ENCODE measurements around the gene CACHD1.

- TF ChIP-seq CTCF (IDR thresholded peaks at IDR 0.05) = no peak
- no peak for TF ChIP-seq POLR2A (IDR thresholded peaks at IDR 0.05)
Measured at GRCh38 chr1:64679177-64679576, 209.2 kb downstream of the CACHD1 start.
